SK-N-SH treated with all-trans-retinoic acid at 6 μM for 48 hours (cell line): Measurements from ENCODE around the gene UTS2.

Experiments
- ARNTL ChIP-seq: fragments of 450-650 bp; formaldehyde crosslinking; IDR thresholded peaks from 2 replicates; pipeline ENCODE4 v1.5.0; 2020; ENCODE audit warnings: low read depth, mild to moderate bottlenecking, moderate library complexity, borderline replicate concordance
- CSDC2 ChIP-seq: fragments of 250-450 bp; sonication (Bioruptor Pico); IDR thresholded peaks from 2 replicates; pipeline ENCODE4 v1.5.0; 2020; ENCODE audit warnings: mild to moderate bottlenecking, moderate library complexity
- ISL1 ChIP-seq: fragments of 250-450 bp; sonication (Bioruptor Pico); IDR thresholded peaks from 2 replicates; pipeline ENCODE4 v2.1.2; 2022; ENCODE audit warnings: mild to moderate bottlenecking, moderate library complexity
- TOX ChIP-seq: fragments of 250-450 bp; sonication (Bioruptor Pico); IDR thresholded peaks from 2 replicates; pipeline ENCODE4 v1.8.0; 2021; ENCODE audit warnings: mild to moderate bottlenecking, moderate library complexity, borderline replicate concordance
- ZC3H10 ChIP-seq: fragments of 250-450 bp; sonication (Bioruptor Pico); IDR thresholded peaks from 2 replicates; pipeline ENCODE4 v1.5.1; 2021; ENCODE audit warnings: mild to moderate bottlenecking, moderate library complexity
- ZFP3 ChIP-seq: fragments of 250-450 bp; sonication (Bioruptor Pico); IDR thresholded peaks from 2 replicates; pipeline ENCODE4 v1.5.0; 2020; ENCODE audit warnings: mild to moderate bottlenecking, moderate library complexity
- ZFP30 ChIP-seq: fragments of 450-650 bp; formaldehyde crosslinking; IDR thresholded peaks from 2 replicates; pipeline ENCODE4 v1.5.0; 2022; ENCODE audit warnings: mild to moderate bottlenecking, moderate library complexity
- ZNF70 ChIP-seq: fragments of 450-650 bp; formaldehyde crosslinking; IDR thresholded peaks from 2 replicates; pipeline ENCODE4 v1.5.0; 2020; ENCODE audit warnings: mild to moderate bottlenecking, moderate library complexity
- TF ChIP-seq, protein P1 (sequence below): fragments of 250-450 bp; sonication (Bioruptor Pico); IDR thresholded peaks from 2 replicates; pipeline ENCODE4 v1.5.1; 2020; ENCODE audit warnings: low read depth, mild to moderate bottlenecking, moderate library complexity
- TF ChIP-seq, protein P2 (sequence below): fragments of 250-450 bp; sonication (Bioruptor Pico); IDR thresholded peaks from 2 replicates; pipeline ENCODE4 v1.8.0; 2020; ENCODE audit warnings: mild to moderate bottlenecking, moderate library complexity, borderline replicate concordance

DNA sequence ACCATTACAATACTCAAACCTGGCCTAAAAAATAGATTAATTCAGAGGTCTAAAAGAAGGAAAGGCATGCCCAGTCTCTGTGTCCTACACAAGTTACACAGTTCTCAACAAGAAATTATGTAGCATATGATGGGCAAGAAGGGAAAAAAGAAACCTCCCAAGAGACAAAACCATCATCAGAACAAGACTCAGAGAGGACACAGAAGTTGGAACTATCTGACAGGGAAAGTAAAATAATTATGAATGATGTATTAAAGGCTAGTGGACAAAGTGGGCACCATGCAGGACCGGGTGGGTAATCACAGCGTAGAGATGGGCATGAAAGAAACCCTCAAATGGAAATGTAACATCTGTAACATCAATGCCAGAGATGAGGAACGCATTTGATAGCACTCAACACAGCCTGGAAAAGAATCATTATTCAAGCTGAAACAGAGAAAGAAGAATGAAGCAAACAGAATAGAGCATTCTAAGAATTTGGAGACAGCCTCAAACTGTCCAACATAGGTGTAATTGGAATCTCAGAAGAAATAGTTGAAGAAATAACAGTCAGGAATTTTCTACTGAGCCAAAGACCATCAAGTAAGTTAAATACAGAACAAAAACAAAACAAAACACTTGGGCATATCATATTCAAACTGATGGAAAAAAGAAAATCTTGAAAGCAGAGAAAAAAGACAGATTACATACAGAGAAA, 39.0 kb downstream of the UTS2 start:
- no peak for TF ChIP-seq ZC3H10
- no peak for TF ChIP-seq ZFP30 (CRISPR knock-in tag)
- no peak for TF ChIP-seq ZFP3 (CRISPR knock-in tag)
- TF ChIP-seq CSDC2 (CRISPR knock-in tag): no peak
- no peak for TF ChIP-seq ZNF70 (CRISPR knock-in tag)
- TF ChIP-seq, protein P1, sequence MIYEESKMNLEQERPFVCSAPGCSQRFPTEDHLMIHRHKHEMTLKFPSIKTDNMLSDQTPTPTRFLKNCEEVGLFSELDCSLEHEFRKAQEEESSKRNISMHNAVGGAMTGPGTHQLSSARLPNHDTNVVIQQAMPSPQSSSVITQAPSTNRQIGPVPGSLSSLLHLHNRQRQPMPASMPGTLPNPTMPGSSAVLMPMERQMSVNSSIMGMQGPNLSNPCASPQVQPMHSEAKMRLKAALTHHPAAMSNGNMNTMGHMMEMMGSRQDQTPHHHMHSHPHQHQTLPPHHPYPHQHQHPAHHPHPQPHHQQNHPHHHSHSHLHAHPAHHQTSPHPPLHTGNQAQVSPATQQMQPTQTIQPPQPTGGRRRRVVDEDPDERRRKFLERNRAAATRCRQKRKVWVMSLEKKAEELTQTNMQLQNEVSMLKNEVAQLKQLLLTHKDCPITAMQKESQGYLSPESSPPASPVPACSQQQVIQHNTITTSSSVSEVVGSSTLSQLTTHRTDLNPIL: no peak
- TF ChIP-seq ARNTL: no peak
- TF ChIP-seq TOX (CRISPR knock-in tag): no peak
- no peak for TF ChIP-seq ISL1
- TF ChIP-seq, protein P2, sequence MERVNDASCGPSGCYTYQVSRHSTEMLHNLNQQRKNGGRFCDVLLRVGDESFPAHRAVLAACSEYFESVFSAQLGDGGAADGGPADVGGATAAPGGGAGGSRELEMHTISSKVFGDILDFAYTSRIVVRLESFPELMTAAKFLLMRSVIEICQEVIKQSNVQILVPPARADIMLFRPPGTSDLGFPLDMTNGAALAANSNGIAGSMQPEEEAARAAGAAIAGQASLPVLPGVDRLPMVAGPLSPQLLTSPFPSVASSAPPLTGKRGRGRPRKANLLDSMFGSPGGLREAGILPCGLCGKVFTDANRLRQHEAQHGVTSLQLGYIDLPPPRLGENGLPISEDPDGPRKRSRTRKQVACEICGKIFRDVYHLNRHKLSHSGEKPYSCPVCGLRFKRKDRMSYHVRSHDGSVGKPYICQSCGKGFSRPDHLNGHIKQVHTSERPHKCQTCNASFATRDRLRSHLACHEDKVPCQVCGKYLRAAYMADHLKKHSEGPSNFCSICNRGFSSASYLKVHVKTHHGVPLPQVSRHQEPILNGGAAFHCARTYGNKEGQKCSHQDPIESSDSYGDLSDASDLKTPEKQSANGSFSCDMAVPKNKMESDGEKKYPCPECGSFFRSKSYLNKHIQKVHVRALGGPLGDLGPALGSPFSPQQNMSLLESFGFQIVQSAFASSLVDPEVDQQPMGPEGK (CRISPR knock-in tag): no peak
